Measurements from ENCODE around the gene SMARCA2.

GRCh38 chr9:2155966-2156365 is 140.8 kb downstream of the SMARCA2 start:
- TF ChIP-seq EZH2 (IDR thresholded peaks at IDR 0.05; ENCODE audit: borderline replicate concordance, low read length) (no peak), CTCF (IDR thresholded peaks at IDR 0.05; ENCODE audit: low read length) (no peak)
